Trophoblast cell (in vitro differentiated cells and primary cell): ENCODE results near the gene LSM8.

Source experiments
- DNase-seq, 2 donors: peaks; one replicate each; pipeline ENCODE4 v3.0.0-alpha.2; 2016
- H2AFZ ChIP-seq: 2 replicates; pipeline ENCODE4 v1.6.1; 2013; ENCODE audit warnings: low read length, moderate library complexity, mild to moderate bottlenecking; ENCODE audit not compliant: insufficient read depth, poor library complexity
- H2AK5ac ChIP-seq: 2 replicates; pipeline ENCODE4 v1.6.1; 2013; ENCODE audit warnings: mild to moderate bottlenecking, low read length
- H2BK120ac ChIP-seq: 2 replicates; pipeline ENCODE4 v1.6.1; 2013; ENCODE audit warnings: low read length, mild to moderate bottlenecking, moderate library complexity; ENCODE audit not compliant: insufficient read depth, poor library complexity
- H2BK12ac ChIP-seq: 2 replicates; pipeline ENCODE4 v1.6.1; 2013; ENCODE audit warnings: mild to moderate bottlenecking, low read length, moderate library complexity
- H2BK5ac ChIP-seq: 2 replicates; pipeline ENCODE4 v1.6.1; 2013; ENCODE audit warnings: low read length, low read depth, moderate library complexity, mild to moderate bottlenecking; ENCODE audit not compliant: poor library complexity
- H3K14ac ChIP-seq: 2 replicates; pipeline ENCODE4 v1.6.1; 2013; ENCODE audit warnings: mild to moderate bottlenecking, low read length
- H3K18ac ChIP-seq: 2 replicates; pipeline ENCODE4 v1.6.1; 2013; ENCODE audit warnings: mild to moderate bottlenecking, low read length
- H3K23ac ChIP-seq: 2 replicates; pipeline ENCODE4 v1.6.1; 2013; ENCODE audit warnings: low read length
- H3K27ac ChIP-seq: 2 replicates; pipeline ENCODE4 v1.5.1; 2013; ENCODE audit warnings: low read depth, mild to moderate bottlenecking, inconsistent platforms, low read length, moderate library complexity
- H3K27me3 ChIP-seq: 2 replicates; pipeline ENCODE4 v1.6.1; 2013; ENCODE audit warnings: inconsistent platforms, mild to moderate bottlenecking, low read length, moderate library complexity; ENCODE audit not compliant: insufficient read depth
- H3K36me3 ChIP-seq, 2 experiments: 1 replicate in 1 of 2; 2 replicates in 1 of 2; pipeline ENCODE4 v1.6.1; 2013; ENCODE audit warnings: low read length in 2 of 2, mild to moderate bottlenecking in 2 of 2, moderate library complexity in 1 of 2; ENCODE audit not compliant: insufficient read depth in 2 of 2, control insufficient read depth in 1 of 2
- H3K4ac ChIP-seq: 2 replicates; pipeline ENCODE4 v1.6.1; 2013; ENCODE audit warnings: low read depth, mild to moderate bottlenecking, low read length, moderate library complexity
- H3K4me1 ChIP-seq, 2 experiments: 1 replicate in 1 of 2; 2 replicates in 1 of 2; pipeline ENCODE4 v1.6.1; 2013; ENCODE audit warnings: low read length in 2 of 2, mild to moderate bottlenecking in 2 of 2, moderate library complexity in 1 of 2; ENCODE audit not compliant: insufficient read depth in 2 of 2, control insufficient read depth in 1 of 2
- H3K4me2 ChIP-seq: 2 replicates; pipeline ENCODE4 v1.6.1; 2013; ENCODE audit warnings: inconsistent platforms, mild to moderate bottlenecking, low read length, moderate library complexity
- H3K4me3 ChIP-seq: 2 replicates; pipeline ENCODE4 v1.5.1; 2013; ENCODE audit warnings: mild to moderate bottlenecking, low read depth, low read length, inconsistent platforms
- H3K79me1 ChIP-seq: one replicate; pipeline ENCODE4 v1.6.1; 2013; ENCODE audit warnings: low read length
- H3K79me2 ChIP-seq: 2 replicates; pipeline ENCODE4 v1.6.1; 2013; ENCODE audit warnings: low read length, mild to moderate bottlenecking; ENCODE audit not compliant: control insufficient read depth, insufficient read depth, poor library complexity
- H3K9ac ChIP-seq: 2 replicates; pipeline ENCODE4 v1.6.1; 2013; ENCODE audit warnings: mild to moderate bottlenecking, low read length
- H3K9me3 ChIP-seq: 2 replicates; pipeline ENCODE4 v1.6.1; 2013; ENCODE audit warnings: low read depth, mild to moderate bottlenecking, control low read depth, inconsistent platforms, low read length; ENCODE audit not compliant: insufficient read depth
- H4K12ac ChIP-seq: 2 replicates; pipeline ENCODE4 v1.6.1; 2013; ENCODE audit warnings: low read depth, mild to moderate bottlenecking, low read length, moderate library complexity
- H4K8ac ChIP-seq: 2 replicates; pipeline ENCODE4 v1.6.1; 2013; ENCODE audit warnings: low read depth, mild to moderate bottlenecking, low read length, moderate library complexity
- H4K91ac ChIP-seq: one replicate; pipeline ENCODE4 v1.6.1; 2013; ENCODE audit warnings: low read depth, mild to moderate bottlenecking, low read length, moderate library complexity
- WGBS: extraction: QIAGEN DNeasy Blood & Tissue Kit; methylation state at CpG from one replicate; pipeline ENCODE4 v1.1.7; 2013; ENCODE audit warnings: missing lambda C conversion rate; ENCODE audit not compliant: insufficient read length, insufficient coverage; ENCODE audit errors: extremely low coverage; 5-methylcytosine and 5-hydroxymethylcytosine counted together

LSM8 gene

DNA sequence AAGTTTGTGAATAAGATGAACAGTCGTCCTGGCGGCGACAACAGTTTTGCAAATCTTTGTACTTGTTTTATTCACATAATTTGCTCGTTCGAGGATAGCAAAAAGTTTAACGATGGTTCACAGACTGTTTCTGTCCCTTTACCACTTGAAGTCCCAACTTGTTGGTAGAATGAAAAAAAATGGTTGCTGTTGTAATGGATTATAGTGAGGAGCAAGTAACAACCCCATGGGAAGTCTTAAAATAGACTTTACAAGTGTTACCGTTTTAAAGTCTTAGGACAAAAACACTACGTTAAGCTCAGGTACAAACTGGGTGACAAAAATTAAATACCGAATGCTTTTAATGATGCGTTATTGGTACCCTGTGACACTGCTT, 589 bp downstream of the LSM8 start:
- Histone ChIP-seq H3K79me1 (peaks cover 6% of the 10 kb centered on the region), H3K4me2 (peak overlapping the region; percentile 68), H3K18ac (no peak overlapping the region), H3K27me3 (no peaks in the 10 kb centered on the region), H3K23ac (no peak overlapping the region), H2BK120ac (no peak overlapping the region), H2BK12ac (no peak overlapping the region), H4K12ac (no peak overlapping the region), H2AFZ (no peak overlapping the region), H3K79me2 (peaks cover 4% of the 10 kb centered on the region), H3K14ac (no peak overlapping the region), H3K9me3 (no peaks in the 10 kb centered on the region), H4K91ac (no peak overlapping the region), H3K4me1 (peaks cover 3 to 6% of the 10 kb centered on the region in 2 experiments), H3K27ac (no peak overlapping the region), H2AK5ac (no peak overlapping the region), H3K4ac (peak overlapping the region; percentile 89), H2BK5ac (no peak overlapping the region), H3K4me3 (peak overlapping the region; percentile 91), H3K9ac (peak overlapping the region; percentile 94), H3K36me3 (peaks cover 11 to 12% of the 10 kb centered on the region in 2 experiments), H4K8ac (no peak overlapping the region)
- DNase-seq, result no peak
- no CpG with 5 or more reads among the region's 10 CpGs for WGBS

DNA sequence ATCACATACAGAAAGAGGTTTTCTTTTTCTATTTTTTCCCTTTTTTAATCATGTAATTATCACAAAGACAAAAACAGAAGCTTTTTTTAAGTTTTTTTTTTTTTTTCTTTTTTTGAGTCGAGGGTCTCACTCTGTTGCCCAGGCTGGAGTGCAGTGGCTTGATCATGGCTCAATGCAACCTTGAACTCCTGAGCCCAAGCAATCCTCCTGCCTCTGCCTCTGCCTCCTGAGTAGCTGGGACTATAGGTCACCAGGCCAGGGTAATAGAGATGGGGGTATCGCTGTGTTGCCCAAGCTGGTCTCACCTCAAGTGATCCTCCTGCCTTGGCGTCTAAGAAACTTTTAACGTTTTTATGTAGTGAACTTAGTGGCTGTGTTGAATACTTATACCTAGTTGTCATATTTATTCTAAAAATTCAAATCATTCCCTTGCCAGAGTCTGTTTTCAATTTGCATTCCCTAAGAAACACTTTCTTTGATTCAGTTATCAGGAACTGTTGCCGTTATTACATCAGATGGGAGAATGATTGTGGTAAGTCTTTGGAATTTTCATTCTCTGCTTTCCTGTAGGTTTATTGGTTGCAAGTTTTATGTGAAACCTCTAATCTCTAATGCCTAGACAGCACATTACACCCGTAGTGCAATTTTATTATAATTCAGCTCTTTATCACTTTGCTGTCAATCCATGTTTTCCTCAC, 1.3 kb downstream of the LSM8 start:
- Histone ChIP-seq H4K91ac (no peak overlapping the region), H2BK5ac (no peak overlapping the region), H3K4me2 (peak overlapping the region; percentile 1), H3K4me3 (peak overlapping the region; percentile 33), H2AK5ac (no peak overlapping the region), H3K14ac (no peak overlapping the region), H3K9me3 (no peaks in the 10 kb centered on the region), H3K9ac (no peak overlapping the region), H3K4me1 (peaks cover 3 to 6% of the 10 kb centered on the region in 2 experiments), H4K12ac (no peak overlapping the region), H3K27ac (no peak overlapping the region), H3K36me3 (peaks cover 12 to 13% of the 10 kb centered on the region in 2 experiments), H3K18ac (no peak overlapping the region), H3K27me3 (no peaks in the 10 kb centered on the region), H2BK12ac (no peak overlapping the region), H2BK120ac (no peak overlapping the region), H3K79me2 (peaks cover 4% of the 10 kb centered on the region), H3K4ac (peak overlapping the region; percentile 74), H3K79me1 (peaks cover 6% of the 10 kb centered on the region), H2AFZ (no peak overlapping the region), H3K23ac (no peak overlapping the region), H4K8ac (no peak overlapping the region)
- WGBS, result no CpG with 5 or more reads among the region's 6 CpGs
- DNase-seq, result peak in 1 of 2 donors; percentile 20

DNA sequence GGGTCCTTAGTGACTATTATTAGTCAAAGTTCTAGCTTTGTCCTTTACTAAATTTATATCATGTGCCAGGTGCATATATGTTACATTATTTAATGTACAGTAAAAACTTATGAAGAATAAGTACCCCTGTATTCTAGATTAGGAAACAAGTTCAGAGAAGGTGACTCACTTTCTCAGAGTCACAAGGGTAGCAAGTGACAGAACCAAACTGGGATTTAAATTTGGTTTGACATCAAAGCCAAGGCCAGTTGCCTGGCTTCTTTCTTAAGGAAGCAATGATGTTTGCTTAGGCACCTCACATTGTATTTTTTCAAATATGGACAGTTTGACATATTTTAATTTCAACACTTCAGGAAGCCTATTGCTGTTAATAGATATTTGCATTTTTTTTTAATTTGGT, 2.5 kb downstream of the LSM8 start:
- Histone ChIP-seq H3K9me3 (no peaks in the 10 kb centered on the region), H3K27ac (no peak overlapping the region), H3K27me3 (no peaks in the 10 kb centered on the region), H4K8ac (no peak overlapping the region), H3K4me3 (no peak overlapping the region), H2AFZ (no peak overlapping the region), H2BK12ac (no peak overlapping the region), H3K9ac (no peak overlapping the region), H3K79me2 (peaks cover 4% of the 10 kb centered on the region), H4K12ac (no peak overlapping the region), H3K4me1 (peaks cover 3 to 6% of the 10 kb centered on the region in 2 experiments), H3K36me3 (peaks cover 15 to 16% of the 10 kb centered on the region in 2 experiments), H3K14ac (no peak overlapping the region), H2BK120ac (no peak overlapping the region), H3K23ac (no peak overlapping the region), H3K18ac (no peak overlapping the region), H4K91ac (no peak overlapping the region), H3K79me1 (peaks cover 6% of the 10 kb centered on the region), H3K4ac (no peak overlapping the region), H3K4me2 (no peak overlapping the region), H2AK5ac (no peak overlapping the region), H2BK5ac (no peak overlapping the region)
- no peak for DNase-seq

DNA sequence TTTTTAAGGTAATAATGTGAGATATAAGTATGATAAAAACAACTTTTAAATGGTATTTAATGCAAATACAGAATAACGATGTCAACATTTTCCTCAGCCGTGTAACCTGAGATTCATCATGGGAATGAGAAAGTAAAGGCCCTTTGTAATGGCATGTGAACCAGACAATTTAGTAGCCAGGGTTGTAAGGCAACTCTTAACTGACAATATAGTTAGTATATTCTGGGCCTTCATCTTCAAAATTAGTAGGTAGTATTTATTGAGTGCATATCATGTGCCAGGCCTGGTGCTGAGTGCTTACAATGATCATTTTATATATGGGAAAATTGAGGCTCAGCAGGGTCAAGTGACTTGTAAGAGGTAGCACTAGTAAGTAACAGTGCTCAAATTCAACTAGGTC, 10.6 kb downstream of the LSM8 start:
- H2AK5ac ChIP-seq, result no peak overlapping the region
- no CpG with 5 or more reads among the region's 2 CpGs for WGBS
- no peak overlapping the region for H3K4me3 ChIP-seq
- no peak overlapping the region for H2BK120ac ChIP-seq
- H3K23ac ChIP-seq, result no peak overlapping the region
- no peak overlapping the region for H3K14ac ChIP-seq
- no peaks in the 10 kb centered on the region for H3K79me1 ChIP-seq
- no peak overlapping the region for H2BK12ac ChIP-seq
- no peak overlapping the region for H4K8ac ChIP-seq
- H3K4ac ChIP-seq, result no peak overlapping the region
- no peak overlapping the region for H4K91ac ChIP-seq
- no peak overlapping the region for H4K12ac ChIP-seq
- H3K27me3 ChIP-seq, result no peaks in the 10 kb centered on the region
- H3K27ac ChIP-seq, result no peak overlapping the region
- H3K9me3 ChIP-seq, result no peaks in the 10 kb centered on the region
- no peak overlapping the region for H2BK5ac ChIP-seq
- no peak overlapping the region for H2AFZ ChIP-seq
- no peak overlapping the region for H3K4me2 ChIP-seq
- H3K4me1 ChIP-seq, result no peaks in the 10 kb centered on the region
- H3K9ac ChIP-seq, result no peak overlapping the region
- peaks cover 4% of the 10 kb centered on the region in 2 experiments for H3K36me3 ChIP-seq
- no peak for DNase-seq
- no peak overlapping the region for H3K18ac ChIP-seq
- H3K79me2 ChIP-seq, result no peaks in the 10 kb centered on the region
